HepG2 (cell line): ENCODE results near the gene VTI1B. TPM values are rescaled to one million over a fixed set of nuclear protein-coding genes. Genes with fewer than 3 reads are reported as not detected.

Source experiments
- DMAP1 ChIP-seq: IDR thresholded peaks from 2 replicates; pipeline ENCODE4 v1.6.1; 2016
- ETV6 ChIP-seq: sonication (generic); formaldehyde crosslinking; conservative IDR thresholded peaks from 2 replicates; pipeline ENCODE4 v1.4.0; 2020; ENCODE audit warnings: missing genetic modification reagents
- FOSL2 ChIP-seq: sonication (generic); formaldehyde crosslinking; IDR thresholded peaks from 2 replicates; pipeline ENCODE4 v1.4.0; 2020; ENCODE audit warnings: missing genetic modification reagents
- HDAC1 ChIP-seq: sonication (generic); formaldehyde crosslinking; IDR thresholded peaks from 2 replicates; pipeline ENCODE4 v1.5.1; 2020; ENCODE audit warnings: mild to moderate bottlenecking, missing genetic modification reagents
- HDAC2 ChIP-seq: sonication (generic); formaldehyde crosslinking; IDR thresholded peaks from 2 replicates; pipeline ENCODE4 v1.4.0; 2020; ENCODE audit warnings: missing genetic modification reagents
- MIXL1 ChIP-seq: IDR thresholded peaks from 2 replicates; pipeline ENCODE4 v1.6.1; 2016
- SOX13 ChIP-seq, 3 experiments: fragments of 450-650 bp in 1 of 3; sonication (generic) in 1 of 3; formaldehyde crosslinking in 1 of 3; IDR thresholded peaks in 2 of 3; conservative IDR thresholded peaks in 1 of 3; 2 replicates each; pipeline versions ENCODE4 v1.5.0 to v1.6.1; 2016 to 2020; ENCODE audit warnings: antibody characterized with exemption in 1 of 3, mild to moderate bottlenecking in 1 of 3, missing compliant biosample characterization in 1 of 3, missing genetic modification reagents in 1 of 3, moderate library complexity in 1 of 3
- SP2 ChIP-seq: sonication (generic); formaldehyde crosslinking; IDR thresholded peaks from 2 replicates; pipeline ENCODE4 v1.5.1; 2020; ENCODE audit warnings: mild to moderate bottlenecking, missing genetic modification reagents
- SRSF4 ChIP-seq: fragments of 200-400 bp; formaldehyde crosslinking; IDR thresholded peaks from one replicate; pipeline ENCODE4 v1.6.1; 2018; ENCODE audit warnings: mild to moderate bottlenecking, low read depth, low read length, moderate library complexity; ENCODE audit not compliant: poor library complexity, severe bottlenecking
- TARDBP ChIP-seq: sonication (generic); formaldehyde crosslinking; IDR thresholded peaks from 2 replicates; pipeline ENCODE4 v1.8.0; 2022; ENCODE audit warnings: mild to moderate bottlenecking, missing genetic modification reagents
- ZBTB20 ChIP-seq: sonication (generic); formaldehyde crosslinking; IDR thresholded peaks from 2 replicates; pipeline ENCODE4 v1.8.1; 2023; ENCODE audit warnings: missing genetic modification reagents, low read depth, mild to moderate bottlenecking, borderline replicate concordance
- ZNF451 ChIP-seq: sonication (generic); formaldehyde crosslinking; IDR thresholded peaks from 2 replicates; pipeline ENCODE4 v1.5.0; 2020; ENCODE audit warnings: mild to moderate bottlenecking, missing genetic modification reagents
- ZNF567 ChIP-seq: sonication (generic); formaldehyde crosslinking; IDR thresholded peaks from 2 replicates; pipeline ENCODE4 v1.8.1; 2023; ENCODE audit warnings: mild to moderate bottlenecking, missing genetic modification reagents, borderline replicate concordance
- polyA plus RNA-seq, 8 experiments: library from polyadenylated mRNA; depleted of rRNA in 3 of 8; stranded (reverse) in 7 of 8; unstranded in 1 of 8; fragments of >200 nt; fragmentation: Illumina TruSeq in 4 of 8; extraction: Trizol in 4 of 8; gene quantifications; 2 replicates each; pipeline versions ENCODE4 v1.2.1 to v1.2.3, GENCODE V29; 2011 to 2016; ENCODE audit warnings: low read depth in 4 of 8, missing spikeins in 1 of 8, mixed read lengths in 1 of 8; ENCODE audit not compliant: insufficient read depth in 1 of 8
- total RNA-seq, 5 experiments: library from RNA; depleted of rRNA; stranded (reverse); fragments of >200 nt; fragmentation: Illumina TruSeq; extraction: Trizol; gene quantifications; 2 replicates each; pipeline ENCODE4 v1.2.3, GENCODE V29; 2016; ENCODE audit warnings: low read depth in 1 of 5
- TF ChIP-seq, protein P1 (sequence below): sonication (generic); IDR thresholded peaks from 2 replicates; pipeline ENCODE4 v1.6.1; 2016; ENCODE audit warnings: low read depth, borderline replicate concordance
- TF ChIP-seq, protein P2 (sequence below): IDR thresholded peaks from 2 replicates; pipeline ENCODE4 v1.6.1; 2016; ENCODE audit warnings: low read depth, control low read depth
- TF ChIP-seq, protein P3 (sequence below): sonication (generic); formaldehyde crosslinking; IDR thresholded peaks from 2 replicates; pipeline ENCODE4 v1.4.0; 2020; ENCODE audit warnings: mild to moderate bottlenecking, low read depth, missing genetic modification reagents
- TF ChIP-seq, protein P4 (sequence below): sonication (generic); formaldehyde crosslinking; conservative IDR thresholded peaks from 2 replicates; pipeline ENCODE4 v1.5.0; 2020; ENCODE audit warnings: missing genetic modification reagents
- TF ChIP-seq, protein P5 (sequence below): sonication (generic); formaldehyde crosslinking; IDR thresholded peaks from 2 replicates; pipeline ENCODE4 v1.4.0; 2020; ENCODE audit warnings: missing genetic modification reagents, borderline replicate concordance
- TF ChIP-seq, protein P6 (sequence below): sonication (generic); formaldehyde crosslinking; IDR thresholded peaks from 2 replicates; pipeline ENCODE4 v1.8.1; 2023; ENCODE audit warnings: mild to moderate bottlenecking, missing genetic modification reagents, borderline replicate concordance

VTI1B gene
- total and polyA plus RNA-seq, 2 of the 13 experiments (the other 11 are each of a cell fraction or from before 2014, with no cell fraction given) = 39.0 to 103 TPM

DNA sequence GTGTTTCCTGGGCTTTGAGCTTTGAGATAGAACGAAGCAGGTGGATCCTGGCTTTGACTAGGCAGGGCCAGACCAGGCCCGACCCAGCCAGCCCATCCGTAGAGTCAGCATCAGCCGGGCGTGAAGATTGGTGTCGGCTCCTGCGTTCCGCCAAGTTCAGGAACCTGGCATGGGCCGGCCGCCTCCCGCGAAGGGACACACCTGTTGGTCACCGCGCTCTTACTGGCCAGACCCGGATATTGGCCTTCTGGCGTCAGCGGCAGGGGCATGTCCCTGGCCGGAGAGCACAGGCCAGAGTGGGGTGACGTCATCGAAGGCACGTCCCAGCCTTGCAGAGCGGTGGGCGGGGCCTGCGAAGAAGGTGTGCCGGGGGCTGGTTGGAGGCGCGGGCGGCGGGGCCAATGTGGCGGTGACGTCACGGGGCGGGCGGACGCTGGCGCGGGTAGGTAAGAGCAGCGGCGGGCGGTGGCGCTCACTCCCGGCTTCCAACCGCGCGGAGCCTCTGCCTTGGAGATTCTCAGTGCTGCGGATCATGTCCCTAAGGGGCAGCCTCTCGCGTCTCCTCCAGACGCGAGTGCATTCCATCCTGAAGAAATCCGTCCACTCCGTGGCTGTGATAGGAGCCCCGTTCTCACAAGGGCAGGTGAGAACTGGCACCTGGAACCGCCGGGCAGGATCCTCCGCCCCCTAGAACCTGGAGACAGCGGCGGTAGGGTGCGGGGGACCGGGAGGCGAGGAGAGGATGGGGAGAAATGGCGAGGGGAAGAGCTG is 54.8 kb downstream of the VTI1B start, which contains the start of gene ARG2 (continued):
- TF ChIP-seq, protein P1, sequence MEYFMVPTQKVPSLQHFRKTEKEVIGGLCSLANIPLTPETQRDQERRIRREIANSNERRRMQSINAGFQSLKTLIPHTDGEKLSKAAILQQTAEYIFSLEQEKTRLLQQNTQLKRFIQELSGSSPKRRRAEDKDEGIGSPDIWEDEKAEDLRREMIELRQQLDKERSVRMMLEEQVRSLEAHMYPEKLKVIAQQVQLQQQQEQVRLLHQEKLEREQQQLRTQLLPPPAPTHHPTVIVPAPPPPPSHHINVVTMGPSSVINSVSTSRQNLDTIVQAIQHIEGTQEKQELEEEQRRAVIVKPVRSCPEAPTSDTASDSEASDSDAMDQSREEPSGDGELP = peak; percentile 71; the same call in 1 of the 2 replicates
- 0 out of 2 replicates have a peak, but pooled peaks have one; percentile 60 for TF ChIP-seq HDAC2
- TF ChIP-seq SOX13 (IDR thresholded peaks at IDR 0.05) = no peak
- TF ChIP-seq SOX13 (CRISPR knock-in tag; conservative IDR thresholded peaks at IDR 0.05 in 1 of 2, IDR thresholded peaks at IDR 0.05 in 1 of 2) = peak in 1 of 2 experiments; percentile 55; a peak in 1 of 4 replicates
- no peak for TF ChIP-seq SP2 (CRISPR knock-in tag)
- TF ChIP-seq ZNF451 (CRISPR knock-in tag) = peak; percentile 51; the same call in 1 of the 2 replicates
- TF ChIP-seq, protein P2, sequence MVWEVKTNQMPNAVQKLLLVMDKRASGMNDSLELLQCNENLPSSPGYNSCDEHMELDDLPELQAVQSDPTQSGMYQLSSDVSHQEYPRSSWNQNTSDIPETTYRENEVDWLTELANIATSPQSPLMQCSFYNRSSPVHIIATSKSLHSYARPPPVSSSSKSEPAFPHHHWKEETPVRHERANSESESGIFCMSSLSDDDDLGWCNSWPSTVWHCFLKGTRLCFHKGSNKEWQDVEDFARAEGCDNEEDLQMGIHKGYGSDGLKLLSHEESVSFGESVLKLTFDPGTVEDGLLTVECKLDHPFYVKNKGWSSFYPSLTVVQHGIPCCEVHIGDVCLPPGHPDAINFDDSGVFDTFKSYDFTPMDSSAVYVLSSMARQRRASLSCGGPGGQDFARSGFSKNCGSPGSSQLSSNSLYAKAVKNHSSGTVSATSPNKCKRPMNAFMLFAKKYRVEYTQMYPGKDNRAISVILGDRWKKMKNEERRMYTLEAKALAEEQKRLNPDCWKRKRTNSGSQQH = 0 out of 2 replicates have a peak, but pooled peaks have one; percentile 61
- TF ChIP-seq TARDBP (CRISPR knock-in tag) = peak; percentile 67; the same call in 1 of the 2 replicates
- TF ChIP-seq SRSF4 = no peak
- TF ChIP-seq, protein P3, sequence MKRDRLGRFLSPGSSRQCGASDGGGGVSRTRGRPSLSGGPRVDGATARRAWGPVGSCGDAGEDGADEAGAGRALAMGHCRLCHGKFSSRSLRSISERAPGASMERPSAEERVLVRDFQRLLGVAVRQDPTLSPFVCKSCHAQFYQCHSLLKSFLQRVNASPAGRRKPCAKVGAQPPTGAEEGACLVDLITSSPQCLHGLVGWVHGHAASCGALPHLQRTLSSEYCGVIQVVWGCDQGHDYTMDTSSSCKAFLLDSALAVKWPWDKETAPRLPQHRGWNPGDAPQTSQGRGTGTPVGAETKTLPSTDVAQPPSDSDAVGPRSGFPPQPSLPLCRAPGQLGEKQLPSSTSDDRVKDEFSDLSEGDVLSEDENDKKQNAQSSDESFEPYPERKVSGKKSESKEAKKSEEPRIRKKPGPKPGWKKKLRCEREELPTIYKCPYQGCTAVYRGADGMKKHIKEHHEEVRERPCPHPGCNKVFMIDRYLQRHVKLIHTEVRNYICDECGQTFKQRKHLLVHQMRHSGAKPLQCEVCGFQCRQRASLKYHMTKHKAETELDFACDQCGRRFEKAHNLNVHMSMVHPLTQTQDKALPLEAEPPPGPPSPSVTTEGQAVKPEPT (CRISPR knock-in tag) = 0 out of 2 replicates have a peak, but pooled peaks have one; percentile 68
- TF ChIP-seq ETV6 (CRISPR knock-in tag) = no peak
- TF ChIP-seq ZBTB20 = peak; percentile 22; the same call in 1 of the 2 replicates
- peak; percentile 86 for TF ChIP-seq FOSL2
- TF ChIP-seq, protein P4, sequence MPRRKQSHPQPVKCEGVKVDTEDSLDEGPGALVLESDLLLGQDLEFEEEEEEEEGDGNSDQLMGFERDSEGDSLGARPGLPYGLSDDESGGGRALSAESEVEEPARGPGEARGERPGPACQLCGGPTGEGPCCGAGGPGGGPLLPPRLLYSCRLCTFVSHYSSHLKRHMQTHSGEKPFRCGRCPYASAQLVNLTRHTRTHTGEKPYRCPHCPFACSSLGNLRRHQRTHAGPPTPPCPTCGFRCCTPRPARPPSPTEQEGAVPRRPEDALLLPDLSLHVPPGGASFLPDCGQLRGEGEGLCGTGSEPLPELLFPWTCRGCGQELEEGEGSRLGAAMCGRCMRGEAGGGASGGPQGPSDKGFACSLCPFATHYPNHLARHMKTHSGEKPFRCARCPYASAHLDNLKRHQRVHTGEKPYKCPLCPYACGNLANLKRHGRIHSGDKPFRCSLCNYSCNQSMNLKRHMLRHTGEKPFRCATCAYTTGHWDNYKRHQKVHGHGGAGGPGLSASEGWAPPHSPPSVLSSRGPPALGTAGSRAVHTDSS (CRISPR knock-in tag) = no peak
- TF ChIP-seq, protein P5, sequence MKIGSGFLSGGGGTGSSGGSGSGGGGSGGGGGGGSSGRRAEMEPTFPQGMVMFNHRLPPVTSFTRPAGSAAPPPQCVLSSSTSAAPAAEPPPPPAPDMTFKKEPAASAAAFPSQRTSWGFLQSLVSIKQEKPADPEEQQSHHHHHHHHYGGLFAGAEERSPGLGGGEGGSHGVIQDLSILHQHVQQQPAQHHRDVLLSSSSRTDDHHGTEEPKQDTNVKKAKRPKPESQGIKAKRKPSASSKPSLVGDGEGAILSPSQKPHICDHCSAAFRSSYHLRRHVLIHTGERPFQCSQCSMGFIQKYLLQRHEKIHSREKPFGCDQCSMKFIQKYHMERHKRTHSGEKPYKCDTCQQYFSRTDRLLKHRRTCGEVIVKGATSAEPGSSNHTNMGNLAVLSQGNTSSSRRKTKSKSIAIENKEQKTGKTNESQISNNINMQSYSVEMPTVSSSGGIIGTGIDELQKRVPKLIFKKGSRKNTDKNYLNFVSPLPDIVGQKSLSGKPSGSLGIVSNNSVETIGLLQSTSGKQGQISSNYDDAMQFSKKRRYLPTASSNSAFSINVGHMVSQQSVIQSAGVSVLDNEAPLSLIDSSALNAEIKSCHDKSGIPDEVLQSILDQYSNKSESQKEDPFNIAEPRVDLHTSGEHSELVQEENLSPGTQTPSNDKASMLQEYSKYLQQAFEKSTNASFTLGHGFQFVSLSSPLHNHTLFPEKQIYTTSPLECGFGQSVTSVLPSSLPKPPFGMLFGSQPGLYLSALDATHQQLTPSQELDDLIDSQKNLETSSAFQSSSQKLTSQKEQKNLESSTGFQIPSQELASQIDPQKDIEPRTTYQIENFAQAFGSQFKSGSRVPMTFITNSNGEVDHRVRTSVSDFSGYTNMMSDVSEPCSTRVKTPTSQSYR (CRISPR knock-in tag) = no peak
- no peak for TF ChIP-seq MIXL1 (CRISPR knock-in tag)
- peak; percentile 91 for TF ChIP-seq HDAC1
- TF ChIP-seq, protein P6, sequence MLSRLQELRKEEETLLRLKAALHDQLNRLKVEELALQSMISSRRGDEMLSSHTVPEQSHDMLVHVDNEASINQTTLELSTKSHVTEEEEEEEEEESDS = no peak
- peak; percentile 30; the same call in 1 of the 2 replicates for TF ChIP-seq ZNF567 (CRISPR knock-in tag)
- peak; percentile 53; the same call in 1 of the 2 replicates for TF ChIP-seq DMAP1 (CRISPR knock-in tag)
